LNCAP (cell line): ENCODE measurements around the gene UBE2O.

ENCODE experiments used
- TF ChIP-seq, protein P1 (sequence below): fragments of 450-650 bp; IDR thresholded peaks from 2 replicates; pipeline ENCODE4 v1.5.1; 2017; ENCODE audit warnings: mild to moderate bottlenecking

UBE2O gene

DNA sequence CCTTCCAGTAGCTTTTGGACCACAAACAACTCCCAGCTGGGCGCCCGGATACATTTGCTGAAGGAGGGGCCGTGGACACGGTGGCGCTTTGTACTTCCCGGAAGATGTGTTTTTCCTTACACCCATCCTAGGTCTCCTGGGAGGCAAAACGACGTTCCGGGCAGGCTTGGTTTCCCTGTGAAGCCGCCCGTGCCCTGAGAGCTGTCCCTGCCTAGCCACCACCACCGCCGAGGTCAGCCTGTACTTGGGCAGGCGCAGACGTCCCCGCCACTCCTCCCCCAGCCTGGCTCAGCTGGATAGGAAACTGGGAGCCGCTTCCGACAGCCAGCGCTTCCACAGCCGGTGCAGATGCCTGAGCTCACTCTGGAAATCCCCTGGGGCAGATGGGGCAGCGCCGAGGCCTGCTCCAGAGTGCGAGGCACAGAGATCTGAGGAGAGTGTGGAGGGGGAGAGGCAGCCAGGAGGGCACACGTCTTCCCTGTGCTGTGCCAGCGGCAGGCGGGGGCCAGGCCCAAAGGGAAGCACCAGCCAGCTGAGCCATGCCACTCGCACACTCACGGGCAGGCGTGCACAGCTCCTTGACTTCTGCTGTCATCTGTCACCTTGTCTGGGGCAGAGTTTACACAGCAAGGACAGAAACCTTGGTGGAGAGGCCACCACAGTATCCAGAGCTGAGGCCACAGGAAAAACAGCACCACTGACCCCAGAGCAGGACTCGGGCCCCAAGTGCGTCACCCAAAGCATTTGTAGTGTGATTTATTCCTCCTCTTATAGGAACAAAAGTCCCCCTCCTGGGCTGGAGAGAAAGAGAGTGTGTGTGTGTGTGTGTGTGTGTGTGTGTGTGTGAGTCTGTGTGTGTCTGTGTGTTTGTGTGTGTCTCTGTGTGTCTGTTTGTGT is 45.3 kb upstream of the UBE2O start:
- TF ChIP-seq, protein P1, sequence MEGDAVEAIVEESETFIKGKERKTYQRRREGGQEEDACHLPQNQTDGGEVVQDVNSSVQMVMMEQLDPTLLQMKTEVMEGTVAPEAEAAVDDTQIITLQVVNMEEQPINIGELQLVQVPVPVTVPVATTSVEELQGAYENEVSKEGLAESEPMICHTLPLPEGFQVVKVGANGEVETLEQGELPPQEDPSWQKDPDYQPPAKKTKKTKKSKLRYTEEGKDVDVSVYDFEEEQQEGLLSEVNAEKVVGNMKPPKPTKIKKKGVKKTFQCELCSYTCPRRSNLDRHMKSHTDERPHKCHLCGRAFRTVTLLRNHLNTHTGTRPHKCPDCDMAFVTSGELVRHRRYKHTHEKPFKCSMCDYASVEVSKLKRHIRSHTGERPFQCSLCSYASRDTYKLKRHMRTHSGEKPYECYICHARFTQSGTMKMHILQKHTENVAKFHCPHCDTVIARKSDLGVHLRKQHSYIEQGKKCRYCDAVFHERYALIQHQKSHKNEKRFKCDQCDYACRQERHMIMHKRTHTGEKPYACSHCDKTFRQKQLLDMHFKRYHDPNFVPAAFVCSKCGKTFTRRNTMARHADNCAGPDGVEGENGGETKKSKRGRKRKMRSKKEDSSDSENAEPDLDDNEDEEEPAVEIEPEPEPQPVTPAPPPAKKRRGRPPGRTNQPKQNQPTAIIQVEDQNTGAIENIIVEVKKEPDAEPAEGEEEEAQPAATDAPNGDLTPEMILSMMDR: no peak

DNA sequence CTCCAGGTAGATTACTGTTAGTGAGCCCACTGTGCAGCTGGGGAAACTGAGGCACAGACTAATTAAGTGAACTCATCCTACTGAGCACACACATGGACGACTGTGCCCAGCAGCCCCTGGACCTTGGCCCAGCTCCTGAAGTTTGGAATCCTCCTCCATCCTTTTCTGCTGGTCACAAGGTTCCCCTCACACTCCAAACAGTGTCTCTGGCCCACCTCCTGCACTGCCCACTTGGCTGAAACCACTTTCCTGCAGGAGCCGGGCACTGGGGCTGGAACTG is 44.7 kb upstream of the UBE2O start:
- TF ChIP-seq, protein P1: no peak

DNA sequence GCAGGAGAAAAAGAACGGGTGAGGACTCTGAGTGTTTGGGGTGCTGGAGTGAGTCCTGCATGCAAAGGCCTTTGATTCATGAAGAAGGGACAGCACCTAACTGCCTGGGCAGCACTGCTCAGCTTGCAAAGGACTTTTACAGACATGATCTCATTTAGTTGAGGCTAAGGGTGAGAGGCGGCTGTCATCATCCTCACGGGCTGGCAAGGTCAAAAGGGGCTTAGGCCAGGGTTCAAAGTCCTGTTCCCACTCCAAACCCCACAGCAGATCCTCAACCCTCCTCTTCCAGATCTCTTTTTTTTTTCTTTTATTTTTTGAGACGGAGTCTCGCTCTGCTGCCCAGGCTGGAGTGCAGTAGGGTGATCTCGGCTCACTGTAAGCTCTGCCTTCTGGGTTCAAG is 43.5 kb upstream of the UBE2O start:
- TF ChIP-seq, protein P1: no peak

DNA sequence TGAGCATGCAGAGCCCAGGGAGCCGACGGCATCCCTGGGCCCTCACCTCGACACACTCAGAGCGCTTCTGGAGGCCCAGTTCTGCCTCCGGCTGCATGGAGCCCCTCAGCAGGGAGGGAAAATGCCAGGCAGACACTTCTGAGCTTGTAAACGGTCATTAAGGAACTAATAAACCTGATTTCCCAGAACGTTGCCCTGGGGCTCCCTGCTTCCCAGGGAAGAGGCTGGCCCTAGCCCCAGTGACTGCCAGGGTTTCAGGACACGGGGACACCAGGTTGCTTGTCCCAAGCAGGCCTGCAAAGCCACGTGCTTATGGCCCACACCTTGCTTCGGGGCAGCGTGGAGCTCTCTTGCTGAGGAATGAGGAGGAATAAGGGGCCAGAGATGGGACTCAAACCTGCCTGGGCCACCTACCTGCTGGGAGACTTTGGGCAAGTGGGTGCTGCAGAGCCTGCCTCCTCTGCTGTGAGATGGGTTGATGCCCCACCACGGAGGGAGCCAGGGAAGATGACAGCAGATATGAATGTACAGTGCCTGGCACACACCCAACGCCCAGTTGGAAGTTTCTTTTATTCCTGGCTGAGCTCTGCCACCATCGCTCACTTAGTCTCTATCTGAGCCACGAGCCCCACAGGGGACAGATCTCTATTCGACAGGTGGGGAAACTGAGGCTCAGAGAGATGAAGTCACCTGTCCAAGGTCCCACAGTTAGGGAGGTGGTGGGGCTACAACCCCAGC is 42.9 kb upstream of the UBE2O start:
- TF ChIP-seq, protein P1: no peak

GRCh38 chr17:76493505-76494167 is 40.7 kb upstream of the UBE2O start:
- TF ChIP-seq, protein P1: no peak

DNA sequence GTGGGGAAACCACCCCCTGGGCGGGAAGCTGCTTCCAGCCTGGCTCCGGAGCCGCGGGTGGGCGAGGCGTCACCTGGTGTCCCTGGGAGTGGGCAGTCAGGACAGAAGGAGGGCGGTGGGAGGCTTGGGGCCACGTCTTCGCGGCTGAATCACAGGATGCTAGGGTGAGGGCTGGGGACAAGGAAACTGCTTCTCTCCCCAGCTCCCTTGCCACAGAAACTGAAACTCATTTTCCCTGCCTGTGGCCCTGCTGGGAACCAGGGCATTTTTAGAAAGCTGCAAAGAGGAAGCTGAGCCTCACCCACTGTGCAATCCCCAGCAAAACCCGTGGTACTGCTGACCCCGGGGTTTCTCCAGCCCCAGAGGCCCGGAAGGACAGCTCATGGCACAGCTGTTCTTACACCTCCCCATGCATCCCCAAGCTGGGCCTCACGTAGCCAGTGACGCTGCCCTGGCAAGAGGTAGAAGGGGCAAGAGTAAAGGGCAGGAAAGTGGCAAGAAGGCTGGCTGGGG is 40.1 kb upstream of the UBE2O start:
- TF ChIP-seq, protein P1: no peak

GRCh38 chr17:76492123-76492988 is 39.4 kb upstream of the UBE2O start:
- TF ChIP-seq, protein P1: no peak
